ENCODE results near the gene WRAP53. TPM values are rescaled to one million over a fixed set of nuclear protein-coding genes. Genes with fewer than 3 reads are reported as not detected.

WRAP53 gene
- total RNA-seq, 1 donor from 2014 or later: 13.4 TPM

DNA sequence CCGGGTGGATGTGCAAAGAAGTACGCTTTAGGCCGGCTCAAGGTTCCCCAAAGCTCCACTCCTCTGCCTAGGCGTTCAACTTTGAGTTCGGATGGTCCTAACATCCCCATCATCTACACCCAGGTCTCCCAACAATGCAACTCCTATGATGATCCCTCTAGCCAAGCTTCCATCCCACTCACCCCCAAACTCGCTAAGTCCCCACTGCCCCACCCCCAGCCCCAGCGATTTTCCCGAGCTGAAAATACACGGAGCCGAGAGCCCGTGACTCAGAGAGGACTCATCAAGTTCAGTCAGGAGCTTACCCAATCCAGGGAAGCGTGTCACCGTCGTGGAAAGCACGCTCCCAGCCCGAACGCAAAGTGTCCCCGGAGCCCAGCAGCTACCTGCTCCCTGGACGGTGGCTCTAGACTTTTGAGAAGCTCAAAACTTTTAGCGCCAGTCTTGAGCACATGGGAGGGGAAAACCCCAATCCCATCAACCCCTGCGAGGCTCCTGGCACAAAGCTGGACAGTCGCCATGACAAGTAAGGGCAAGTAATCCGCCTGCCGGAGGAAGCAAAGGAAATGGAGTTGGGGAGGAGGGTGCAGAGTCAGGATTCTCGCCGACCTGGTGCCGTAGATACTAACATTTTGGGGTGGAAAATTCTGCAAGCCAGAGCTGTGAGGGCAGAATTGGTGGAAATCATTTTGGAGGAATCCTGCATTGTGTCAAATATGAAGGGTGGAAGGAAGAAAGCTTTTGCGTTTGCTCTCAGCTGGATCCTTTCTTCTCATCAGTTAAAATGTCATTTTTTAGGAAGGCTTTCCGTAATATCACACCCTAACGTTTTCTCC, 987 bp upstream of the WRAP53 start, which contains the start of gene TP53:
TSS of gene TP53 (minus strand) at position 419 of the 836 bp plus-strand sequence. CDS start 10,896 bp downstream, outside the sequence.
- no peaks in the 10 kb centered on the region for H3K9me3 Mint-ChIP-seq (ENCODE audit: unreplicated experiment)
- TF ChIP-seq, protein P1, sequence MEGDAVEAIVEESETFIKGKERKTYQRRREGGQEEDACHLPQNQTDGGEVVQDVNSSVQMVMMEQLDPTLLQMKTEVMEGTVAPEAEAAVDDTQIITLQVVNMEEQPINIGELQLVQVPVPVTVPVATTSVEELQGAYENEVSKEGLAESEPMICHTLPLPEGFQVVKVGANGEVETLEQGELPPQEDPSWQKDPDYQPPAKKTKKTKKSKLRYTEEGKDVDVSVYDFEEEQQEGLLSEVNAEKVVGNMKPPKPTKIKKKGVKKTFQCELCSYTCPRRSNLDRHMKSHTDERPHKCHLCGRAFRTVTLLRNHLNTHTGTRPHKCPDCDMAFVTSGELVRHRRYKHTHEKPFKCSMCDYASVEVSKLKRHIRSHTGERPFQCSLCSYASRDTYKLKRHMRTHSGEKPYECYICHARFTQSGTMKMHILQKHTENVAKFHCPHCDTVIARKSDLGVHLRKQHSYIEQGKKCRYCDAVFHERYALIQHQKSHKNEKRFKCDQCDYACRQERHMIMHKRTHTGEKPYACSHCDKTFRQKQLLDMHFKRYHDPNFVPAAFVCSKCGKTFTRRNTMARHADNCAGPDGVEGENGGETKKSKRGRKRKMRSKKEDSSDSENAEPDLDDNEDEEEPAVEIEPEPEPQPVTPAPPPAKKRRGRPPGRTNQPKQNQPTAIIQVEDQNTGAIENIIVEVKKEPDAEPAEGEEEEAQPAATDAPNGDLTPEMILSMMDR (IDR thresholded peaks at IDR 0.05): no peak
- no peaks in the 10 kb centered on the region for H3K27me3 Mint-ChIP-seq (ENCODE audit: unreplicated experiment)
- peak within 1 kb of the TSS; percentile 95 for H3K4me3 Mint-ChIP-seq (ENCODE audit: unreplicated experiment)
- no peaks in the 10 kb centered on the region for H3K36me3 Mint-ChIP-seq (ENCODE audit: unreplicated experiment)
- H3K4me1 Mint-ChIP-seq (ENCODE audit: unreplicated experiment): peaks cover 33% of the 10 kb centered on the region
- H3K27ac Mint-ChIP-seq (ENCODE audit: unreplicated experiment): peak within 1 kb of the TSS; percentile 99
- peak; percentile 94 for DNase-seq (ENCODE audit: extremely low spot score, unreplicated experiment)

DNA sequence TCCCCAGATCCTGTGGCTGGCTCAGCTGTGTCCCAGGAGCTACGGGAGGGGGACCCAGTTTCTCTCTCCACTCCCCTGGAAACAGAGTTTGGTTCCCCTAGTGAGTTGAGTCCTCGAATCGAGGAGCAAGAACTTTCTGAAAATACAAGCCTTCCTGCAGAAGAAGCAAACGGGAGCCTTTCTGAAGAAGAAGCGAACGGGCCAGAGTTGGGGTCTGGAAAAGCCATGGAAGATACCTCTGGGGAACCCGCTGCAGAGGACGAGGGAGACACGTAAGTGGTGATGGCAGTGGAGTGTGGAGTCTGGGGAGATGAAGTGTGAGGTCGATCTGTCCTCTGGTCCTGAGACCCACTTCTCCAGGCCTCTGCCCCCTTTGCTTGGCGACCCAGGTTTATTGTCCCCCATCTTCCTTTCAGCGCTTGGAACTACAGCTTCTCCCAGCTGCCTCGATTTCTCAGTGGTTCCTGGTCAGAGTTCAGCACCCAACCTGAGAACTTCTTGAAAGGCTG, 585 bp downstream of the WRAP53 start:
- H3K9me3 Mint-ChIP-seq (ENCODE audit: unreplicated experiment): no peaks in the 10 kb centered on the region
- H3K4me3 Mint-ChIP-seq (ENCODE audit: unreplicated experiment): peak overlapping the region; percentile 95
- no peak for DNase-seq (ENCODE audit: extremely low spot score, unreplicated experiment)
- H3K27me3 Mint-ChIP-seq (ENCODE audit: unreplicated experiment): no peaks in the 10 kb centered on the region
- peak overlapping the region; percentile 90 for H3K27ac Mint-ChIP-seq (ENCODE audit: unreplicated experiment)
- H3K36me3 Mint-ChIP-seq (ENCODE audit: unreplicated experiment): peaks cover 3% of the 10 kb centered on the region
- H3K4me1 Mint-ChIP-seq (ENCODE audit: unreplicated experiment): peaks cover 33% of the 10 kb centered on the region
- TF ChIP-seq, protein P1 (IDR thresholded peaks at IDR 0.05): no peak

DNA sequence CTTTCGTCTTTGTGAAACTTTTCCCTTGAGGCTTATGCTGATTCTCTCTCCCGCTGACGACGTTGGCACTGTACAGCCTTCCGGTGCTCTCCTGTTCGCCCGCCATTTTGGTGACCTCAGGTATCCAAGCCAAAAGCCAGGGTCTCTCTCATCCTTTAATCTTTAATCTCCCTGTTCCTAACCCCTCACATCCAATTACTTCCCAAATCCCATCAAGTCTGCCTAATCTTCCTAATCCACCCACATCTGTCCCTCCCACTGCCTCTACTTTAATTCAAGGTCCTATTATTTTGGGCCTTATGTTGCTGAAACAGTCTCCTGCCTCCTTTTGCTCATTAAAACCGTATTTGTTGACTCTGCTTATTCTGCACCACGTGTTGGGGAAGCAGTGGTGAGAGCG, 7.3 kb downstream of the WRAP53 start:
- H3K27me3 Mint-ChIP-seq (ENCODE audit: unreplicated experiment): no peaks in the 10 kb centered on the region
- H3K4me3 Mint-ChIP-seq (ENCODE audit: unreplicated experiment): no peak overlapping the region
- TF ChIP-seq, protein P1 (IDR thresholded peaks at IDR 0.05): no peak
- no peak for DNase-seq (ENCODE audit: extremely low spot score, unreplicated experiment)
- H3K27ac Mint-ChIP-seq (ENCODE audit: unreplicated experiment): no peak overlapping the region
- no peaks in the 10 kb centered on the region for H3K9me3 Mint-ChIP-seq (ENCODE audit: unreplicated experiment)
- H3K36me3 Mint-ChIP-seq (ENCODE audit: unreplicated experiment): peaks cover 9% of the 10 kb centered on the region
- H3K4me1 Mint-ChIP-seq (ENCODE audit: unreplicated experiment): no peaks in the 10 kb centered on the region

DNA sequence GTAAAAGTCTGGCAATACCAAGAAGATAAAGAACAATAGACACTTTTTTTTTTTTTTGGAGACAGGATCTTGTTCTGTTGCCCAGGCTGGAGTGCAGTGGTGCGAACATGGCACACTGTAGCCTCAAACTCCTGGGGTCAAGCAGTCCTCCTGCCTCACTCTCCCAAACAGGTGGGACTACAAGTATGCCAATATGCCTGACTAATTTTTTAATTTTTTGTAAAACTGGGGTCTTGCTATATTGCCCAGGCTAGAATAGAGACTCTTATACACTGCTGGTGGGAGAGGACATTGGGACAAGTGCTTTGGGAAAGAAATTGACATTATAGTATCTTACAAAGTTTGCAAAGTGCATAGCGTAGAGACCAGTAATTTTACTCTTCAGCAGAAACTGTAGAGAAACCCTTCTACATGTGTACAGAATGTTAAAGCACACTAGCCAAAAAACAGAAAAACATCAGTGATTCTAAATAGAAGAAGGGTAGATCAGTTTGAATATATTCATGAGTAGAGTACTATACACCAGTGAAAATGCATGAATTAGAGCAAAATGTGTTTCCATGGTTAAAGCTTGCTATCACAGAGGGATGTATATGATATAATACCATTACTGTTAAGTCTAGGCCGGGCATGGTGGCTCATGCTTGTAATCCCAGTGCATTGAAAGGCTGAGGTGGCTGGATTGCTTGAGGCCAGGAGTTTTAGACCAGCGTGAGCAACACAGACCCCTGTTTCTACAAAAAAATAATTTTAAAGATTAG, 9.7 kb downstream of the WRAP53 start:
- Mint-ChIP-seq H3K9me3 (ENCODE audit: unreplicated experiment) (no peaks in the 10 kb centered on the region), H3K27me3 (ENCODE audit: unreplicated experiment) (no peaks in the 10 kb centered on the region), H3K27ac (ENCODE audit: unreplicated experiment) (no peak overlapping the region), H3K4me3 (ENCODE audit: unreplicated experiment) (no peak overlapping the region), H3K36me3 (ENCODE audit: unreplicated experiment) (peaks cover 7% of the 10 kb centered on the region), H3K4me1 (ENCODE audit: unreplicated experiment) (no peaks in the 10 kb centered on the region)
- DNase-seq (ENCODE audit: extremely low spot score, unreplicated experiment): no peak
- TF ChIP-seq, protein P1 (IDR thresholded peaks at IDR 0.05): no peak

DNA sequence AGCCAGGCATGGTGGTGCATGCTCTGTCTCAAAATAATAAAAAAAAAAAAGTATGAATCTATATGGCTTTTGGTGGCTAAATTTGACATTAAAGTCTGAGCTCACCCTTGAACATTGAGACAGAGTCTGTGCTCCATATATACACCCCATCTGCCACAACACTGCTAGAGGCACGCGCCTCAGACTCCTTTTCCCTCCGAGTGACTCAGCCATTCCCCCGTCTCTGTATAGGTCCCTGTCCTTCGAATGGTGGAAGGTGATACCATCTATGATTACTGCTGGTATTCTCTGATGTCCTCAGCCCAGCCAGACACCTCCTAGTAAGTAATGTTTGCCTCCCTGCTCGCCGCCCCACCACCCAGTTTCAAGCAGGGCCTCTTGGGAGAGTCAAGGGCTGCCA, 12.2 kb downstream of the WRAP53 start:
- TF ChIP-seq, protein P1 (IDR thresholded peaks at IDR 0.05): no peak
- Mint-ChIP-seq H3K4me1 (ENCODE audit: unreplicated experiment) (peaks cover 15% of the 10 kb centered on the region), H3K9me3 (ENCODE audit: unreplicated experiment) (no peaks in the 10 kb centered on the region), H3K36me3 (ENCODE audit: unreplicated experiment) (peaks cover 2% of the 10 kb centered on the region), H3K27ac (ENCODE audit: unreplicated experiment) (no peak overlapping the region), H3K4me3 (ENCODE audit: unreplicated experiment) (no peak overlapping the region), H3K27me3 (ENCODE audit: unreplicated experiment) (no peaks in the 10 kb centered on the region)
- DNase-seq (ENCODE audit: extremely low spot score, unreplicated experiment): no peak

Data from osteocyte (in vitro differentiated cells).